T-cell (primary cell): ENCODE data around the gene SMAD3. TPM values are rescaled to one million over a fixed set of nuclear protein-coding genes. Genes with fewer than 3 reads are reported as not detected.

Source experiments
- ATAC-seq, 4 experiments: fragments of 200-7000 bp in 3 of 4; fragments of 150-1000 bp in 1 of 4; cut with Tn5 transposase; replicated peaks in 1 of 4; 1 replicate in 3 of 4; 2 replicates in 1 of 4; pipeline ENCODE4 v1.10.0; 2021; ENCODE audit warnings: moderate library complexity in 3 of 4, mild to moderate bottlenecking in 2 of 4, moderate number of reproducible peaks in 1 of 4
- CTCF ChIA-PET, 2 donors: fragments of 300-600 bp; sonication (Branson Sonifier 250); formaldehyde crosslinking; loops; one replicate each; lab custom pipeline; 2022; ENCODE audit warnings: antibody characterized with exemption in 2 of 2; lab: Charles Lee
- POLR2A ChIA-PET, 2 donors: fragments of 300-600 bp; sonication (Branson Sonifier 250); formaldehyde crosslinking; loops; one replicate each; lab custom pipeline; 2022; ENCODE audit warnings: antibody characterized with exemption in 2 of 2; lab: Charles Lee
- DNase-seq, 35 experiments: peaks; one replicate each; pipeline versions ENCODE4 v3.0.0 to v3.0.0-alpha.2; 2013 to 2023
- H3K27ac ChIP-seq: one replicate; pipeline ENCODE4 v1.5.1; 2013; ENCODE audit warnings: low read length
- H3K27me3 ChIP-seq, 2 experiments: replicated peaks in 1 of 2; 1 replicate in 1 of 2; 2 replicates in 1 of 2; pipeline versions ENCODE4 v1.6.1 to v1.7.0; 2013; ENCODE audit warnings: low read length in 1 of 2, mixed read lengths in 1 of 2; ENCODE audit not compliant: control insufficient read depth in 2 of 2, insufficient read depth in 2 of 2; ENCODE audit errors: extremely low read depth in 1 of 2
- H3K36me3 ChIP-seq, 2 donors: 1 replicate in 1 of 2; 2 replicates in 1 of 2; pipeline versions ENCODE4 v1.6.1 to v1.7.0; 2013; ENCODE audit warnings: low read length in 1 of 2; ENCODE audit not compliant: control insufficient read depth in 2 of 2, insufficient read depth in 1 of 2; ENCODE audit errors: extremely low read depth in 1 of 2
- H3K4me1 ChIP-seq, 2 experiments: 1 replicate in 1 of 2; 2 replicates in 1 of 2; pipeline versions ENCODE4 v1.6.1 to v1.7.0; 2013; ENCODE audit warnings: low read length in 2 of 2, mixed read lengths in 1 of 2; ENCODE audit not compliant: insufficient read depth in 2 of 2, control insufficient read depth in 1 of 2; ENCODE audit errors: extremely low read depth in 1 of 2
- H3K4me3 ChIP-seq, 2 donors: 1 replicate in 1 of 2; 2 replicates in 1 of 2; pipeline versions ENCODE4 v1.5.1 to v1.7.0; 2013; ENCODE audit warnings: mild to moderate bottlenecking in 2 of 2, low read length in 1 of 2, moderate library complexity in 1 of 2; ENCODE audit not compliant: control insufficient read depth in 1 of 2; ENCODE audit errors: extremely low read depth in 1 of 2
- H3K9me3 ChIP-seq: 2 replicates; pipeline ENCODE4 v1.7.0; 2013
- H3K27ac Mint-ChIP-seq, 2 donors: one replicate each; pipeline ENCODE4 v1.8.0; 2020 to 2021; ENCODE audit warnings: mild to moderate bottlenecking in 2 of 2, mixed read lengths in 2 of 2
- H3K27me3 Mint-ChIP-seq, 2 donors: one replicate each; pipeline ENCODE4 v1.8.0; 2021 to 2022; ENCODE audit warnings: mixed read lengths in 2 of 2
- H3K36me3 Mint-ChIP-seq: one replicate; pipeline ENCODE4 v1.8.0; 2021; ENCODE audit warnings: mixed read lengths
- H3K4me1 Mint-ChIP-seq, 3 donors: one replicate each; pipeline ENCODE4 v1.8.0; 2020 to 2022; ENCODE audit warnings: mixed read lengths in 3 of 3, mild to moderate bottlenecking in 1 of 3
- H3K4me3 Mint-ChIP-seq, 3 donors: one replicate each; pipeline ENCODE4 v1.8.0; 2020 to 2022; ENCODE audit warnings: mild to moderate bottlenecking in 3 of 3, mixed read lengths in 3 of 3, moderate library complexity in 3 of 3
- H3K9me3 Mint-ChIP-seq, 3 donors: one replicate each; pipeline ENCODE4 v1.8.0; 2020 to 2022; ENCODE audit warnings: mixed read lengths in 3 of 3
- WGBS: methylation state at CpG from one replicate; pipeline ENCODE4 v1.1.5; 2013; ENCODE audit warnings: missing lambda C conversion rate; ENCODE audit not compliant: insufficient coverage; 5-methylcytosine and 5-hydroxymethylcytosine counted together
- total RNA-seq, 35 experiments: library from RNA in 6 of 35; stranded (reverse) in 6 of 35; fragments of 120-200 nt in 1 of 35; gene quantifications; one replicate each; pipeline versions ENCODE4 v1.2.1 to v1.2.4 and lab custom pipeline; 2013 to 2026

SMAD3 gene
- total RNA-seq (100 to 1,000 TPM in 3 of 5 donors, 10 to 100 TPM in 2; 55.4 to 159 (median 110) TPM), total RNA-seq (lab: John Stamatoyannopoulos, UW) (23.9 to 231 (median 93.7) reads per million in 29 experiments)
- 49.2 TPM for total RNA-seq (2013)

GRCh38 chr15:67065531-67066005, at the start of gene SMAD3:
TSS of gene SMAD3 (plus strand) at chr15:67065602. CDS start at chr15:67066155, 553 bp downstream.
- CTCF ChIA-PET: interaction anchor here in 1 of 2 donors (0.7 kb wide), 1 partner anchor 51 kb away, joined by 3 read pairs; no protein-coding TSS in a partner anchor
- under 1% methylated on average over 63 of the region's 63 CpGs for WGBS

GRCh38 chr15:67017311-67017710, 48.1 kb upstream of the SMAD3 start:
- Histone ChIP-seq H3K4me3 (no peak overlapping the region), H3K4me1 (no peaks in the 10 kb centered on the region), H3K9me3 (no peaks in the 10 kb centered on the region), H3K27ac (no peak overlapping the region), H3K27me3 (peaks cover 0 to 8% of the 10 kb centered on the region in 2 experiments), H3K36me3 (no peaks in the 10 kb centered on the region)
- H3K4me3 Mint-ChIP-seq: no peak overlapping the region
- CTCF ChIA-PET: no interaction called here
- peaks cover 0 to 5% (median 4%) of the 10 kb centered on the region in 3 donors for H3K4me1 Mint-ChIP-seq
- no peaks in the 10 kb centered on the region for H3K27me3 Mint-ChIP-seq
- DNase-seq (no peak), ATAC-seq (no peak)
- no peaks in the 10 kb centered on the region for H3K9me3 Mint-ChIP-seq
- no peak overlapping the region for H3K27ac Mint-ChIP-seq
- 60% methylated on average over 1 of the region's 4 CpGs for WGBS
- H3K36me3 Mint-ChIP-seq: no peaks in the 10 kb centered on the region
- POLR2A ChIA-PET: no interaction called here

More at GRCh38 chr15:67065531-67066005, at the start of gene SMAD3:
- Histone ChIP-seq H3K4me1 (peaks cover 17 to 67% of the 10 kb centered on the region in 2 experiments), H3K27me3 (no peaks in the 10 kb centered on the region), H3K36me3 (peaks cover 0 to 5% of the 10 kb centered on the region in 2 donors), H3K4me3 (peak within 1 kb of the TSS; percentile 87 to 92), H3K27ac (peak within 1 kb of the TSS; percentile 67), H3K9me3 (no peaks in the 10 kb centered on the region)
- DNase-seq: peak in 33 of 35 experiments; percentile 35 to 85 (median 52)
- Mint-ChIP-seq H3K27me3 (no peaks in the 10 kb centered on the region), H3K4me1 (peaks cover 50 to 61% (median 58%) of the 10 kb centered on the region in 3 donors), H3K9me3 (no peaks in the 10 kb centered on the region), H3K36me3 (peaks cover 15% of the 10 kb centered on the region), H3K27ac (peak within 1 kb of the TSS; percentile 89 to 96), H3K4me3 (peak within 1 kb of the TSS; percentile 89 to 99 (median 96))
- POLR2A ChIA-PET: no interaction called here
- ATAC-seq: peak; percentile 52 to 66 (median 64)

- DNase-seq (no peak), ATAC-seq (no peak)
- ChIA-PET CTCF (interaction anchor here in 1 of 2 donors (0.6 kb wide), 1 partner anchor 180 kb away, joined by 3 read pairs; no protein-coding TSS in a partner anchor), POLR2A (no interaction called here)
- Histone ChIP-seq H3K4me3 (no peak overlapping the region), H3K27ac (no peak overlapping the region), H3K27me3 (peaks cover 0 to 8% of the 10 kb centered on the region in 2 experiments), H3K4me1 (no peaks in the 10 kb centered on the region), H3K9me3 (no peaks in the 10 kb centered on the region), H3K36me3 (no peaks in the 10 kb centered on the region)
- Mint-ChIP-seq H3K27ac (no peak overlapping the region), H3K36me3 (no peaks in the 10 kb centered on the region), H3K4me3 (no peak overlapping the region), H3K27me3 (no peaks in the 10 kb centered on the region), H3K4me1 (peaks cover 0 to 5% (median 4%) of the 10 kb centered on the region in 3 donors), H3K9me3 (no peaks in the 10 kb centered on the region)
- WGBS: 38% methylated on average over 1 of the region's 1 CpG
Observed at GRCh38 chr15:67018026-67018425, 47.4 kb upstream of the SMAD3 start.

- CTCF ChIA-PET: interaction anchor here in 1 of 2 donors (0.6 kb wide), 1 partner anchor 180 kb away, joined by 3 read pairs; no protein-coding TSS in a partner anchor
- H3K36me3 Mint-ChIP-seq: no peaks in the 10 kb centered on the region
- no peaks in the 10 kb centered on the region for H3K9me3 Mint-ChIP-seq
- H3K27me3 ChIP-seq: peaks cover 0 to 8% of the 10 kb centered on the region in 2 experiments
- no peak overlapping the region for H3K4me3 ChIP-seq
- POLR2A ChIA-PET: no interaction called here
- H3K4me1 ChIP-seq: no peaks in the 10 kb centered on the region
- 90% methylated on average over 10 of the region's 10 CpGs for WGBS
- H3K4me1 Mint-ChIP-seq: peaks cover 0 to 5% (median 4%) of the 10 kb centered on the region in 3 donors
- ATAC-seq (no peak), DNase-seq (no peak)
- no peak overlapping the region for H3K4me3 Mint-ChIP-seq
- H3K36me3 ChIP-seq: no peaks in the 10 kb centered on the region
- H3K27ac ChIP-seq: no peak overlapping the region
- no peaks in the 10 kb centered on the region for H3K27me3 Mint-ChIP-seq
- H3K9me3 ChIP-seq: no peaks in the 10 kb centered on the region
- no peak overlapping the region for H3K27ac Mint-ChIP-seq
Observed at GRCh38 chr15:67018441-67018840, 47.0 kb upstream of the SMAD3 start.

GRCh38 chr15:67019069-67019468, 46.3 kb upstream of the SMAD3 start:
- no peak for DNase-seq
- H3K4me1 Mint-ChIP-seq: peaks cover 0 to 5% (median 4%) of the 10 kb centered on the region in 3 donors
- no peaks in the 10 kb centered on the region for H3K9me3 Mint-ChIP-seq
- Histone ChIP-seq H3K27me3 (peaks cover 0 to 12% of the 10 kb centered on the region in 2 experiments), H3K36me3 (no peaks in the 10 kb centered on the region), H3K27ac (no peak overlapping the region), H3K4me3 (no peak overlapping the region), H3K4me1 (no peaks in the 10 kb centered on the region), H3K9me3 (no peaks in the 10 kb centered on the region)
- ChIA-PET CTCF (interaction anchor here in 1 of 2 donors (0.5 kb wide), 1 partner anchor 213 kb away, joined by 4 read pairs; no protein-coding TSS in a partner anchor), POLR2A (no interaction called here)
- no peak for ATAC-seq
- H3K27me3 Mint-ChIP-seq: no peaks in the 10 kb centered on the region
- H3K27ac Mint-ChIP-seq: no peak overlapping the region
- WGBS: 74% methylated on average over 3 of the region's 5 CpGs
- no peaks in the 10 kb centered on the region for H3K36me3 Mint-ChIP-seq
- no peak overlapping the region for H3K4me3 Mint-ChIP-seq

GRCh38 chr15:67019884-67020520, 45.4 kb upstream of the SMAD3 start:
- CTCF ChIA-PET: no interaction called here
- H3K4me3 Mint-ChIP-seq: no peak overlapping the region
- H3K27me3 Mint-ChIP-seq: no peaks in the 10 kb centered on the region
- H3K4me1 ChIP-seq: no peaks in the 10 kb centered on the region
- no peak overlapping the region for H3K27ac ChIP-seq
- no peak overlapping the region for H3K27ac Mint-ChIP-seq
- POLR2A ChIA-PET: no interaction called here
- H3K9me3 Mint-ChIP-seq: no peaks in the 10 kb centered on the region
- peaks cover 0 to 5% (median 4%) of the 10 kb centered on the region in 3 donors for H3K4me1 Mint-ChIP-seq
- no peaks in the 10 kb centered on the region for H3K36me3 Mint-ChIP-seq
- DNase-seq (no peak), ATAC-seq (no peak)
- WGBS: 62% methylated on average over 3 of the region's 5 CpGs
- H3K27me3 ChIP-seq: peaks cover 0 to 12% of the 10 kb centered on the region in 2 experiments
- no peaks in the 10 kb centered on the region for H3K36me3 ChIP-seq
- no peaks in the 10 kb centered on the region for H3K9me3 ChIP-seq
- H3K4me3 ChIP-seq: no peak overlapping the region
